DND-41 (cell line): ENCODE results near the gene BACH2.

Source experiments
- EZH2 ChIP-seq: IDR thresholded peaks from 3 replicates; pipeline ENCODE4 v1.6.1; 2012; ENCODE audit warnings: borderline replicate concordance, low read depth, mild to moderate bottlenecking, moderate library complexity, low read length, inconsistent platforms; ENCODE audit not compliant: severe bottlenecking
- TF ChIP-seq, protein P1 (sequence below): IDR thresholded peaks from 2 replicates; pipeline ENCODE4 v1.5.1; 2012; ENCODE audit warnings: borderline replicate concordance, low read length, moderate library complexity, mild to moderate bottlenecking; ENCODE audit not compliant: poor library complexity, severe bottlenecking; ENCODE audit errors: extremely low read depth

DNA sequence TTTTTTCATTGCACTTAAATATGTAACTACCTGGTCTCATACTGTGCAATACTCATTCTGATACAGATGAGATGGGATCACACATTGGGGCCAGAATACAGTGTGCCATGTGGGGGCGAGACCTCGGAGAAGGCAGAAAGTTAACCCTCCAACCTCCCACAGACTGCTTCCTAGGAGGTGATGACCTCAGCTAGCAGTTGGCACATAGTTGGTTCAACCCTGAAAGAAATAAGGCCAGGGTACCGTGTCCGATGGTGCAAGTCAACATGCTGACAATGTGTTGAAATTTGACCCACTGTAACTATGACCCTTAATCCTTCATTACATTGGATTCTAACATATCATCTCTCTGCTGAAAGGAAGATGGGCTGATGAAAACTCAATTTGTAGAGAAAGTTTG is 340.5 kb downstream of the BACH2 start:
- TF ChIP-seq, protein P1, sequence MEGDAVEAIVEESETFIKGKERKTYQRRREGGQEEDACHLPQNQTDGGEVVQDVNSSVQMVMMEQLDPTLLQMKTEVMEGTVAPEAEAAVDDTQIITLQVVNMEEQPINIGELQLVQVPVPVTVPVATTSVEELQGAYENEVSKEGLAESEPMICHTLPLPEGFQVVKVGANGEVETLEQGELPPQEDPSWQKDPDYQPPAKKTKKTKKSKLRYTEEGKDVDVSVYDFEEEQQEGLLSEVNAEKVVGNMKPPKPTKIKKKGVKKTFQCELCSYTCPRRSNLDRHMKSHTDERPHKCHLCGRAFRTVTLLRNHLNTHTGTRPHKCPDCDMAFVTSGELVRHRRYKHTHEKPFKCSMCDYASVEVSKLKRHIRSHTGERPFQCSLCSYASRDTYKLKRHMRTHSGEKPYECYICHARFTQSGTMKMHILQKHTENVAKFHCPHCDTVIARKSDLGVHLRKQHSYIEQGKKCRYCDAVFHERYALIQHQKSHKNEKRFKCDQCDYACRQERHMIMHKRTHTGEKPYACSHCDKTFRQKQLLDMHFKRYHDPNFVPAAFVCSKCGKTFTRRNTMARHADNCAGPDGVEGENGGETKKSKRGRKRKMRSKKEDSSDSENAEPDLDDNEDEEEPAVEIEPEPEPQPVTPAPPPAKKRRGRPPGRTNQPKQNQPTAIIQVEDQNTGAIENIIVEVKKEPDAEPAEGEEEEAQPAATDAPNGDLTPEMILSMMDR = no peak
- TF ChIP-seq EZH2 = no peak
